Smooth muscle cell (in vitro differentiated cells): ENCODE data around the gene PACS1. TPM values are rescaled to one million over a fixed set of nuclear protein-coding genes. Genes with fewer than 3 reads are reported as not detected.

Source experiments
- DNase-seq: peaks from one replicate; lab custom pipeline; 2025; ENCODE audit not compliant: unreplicated experiment; lab: John Stamatoyannopoulos, UW
- H2AFZ ChIP-seq: fragments of 200-600 bp; sonication (generic); 2 replicates; pipeline ENCODE4 v1.6.0; 2016; ENCODE audit warnings: antibody characterized with exemption, low read depth, mild to moderate bottlenecking
- H3F3A ChIP-seq: fragments of 200-600 bp; sonication (generic); 2 replicates; pipeline ENCODE4 v1.6.0; 2017; ENCODE audit warnings: antibody characterized with exemption, low read depth
- H3K27ac ChIP-seq: fragments of 200-600 bp; sonication (generic); 2 replicates; pipeline ENCODE4 v1.5.1; 2016; ENCODE audit warnings: low read depth, mild to moderate bottlenecking
- H3K27me3 ChIP-seq: fragments of 200-600 bp; sonication (generic); 2 replicates; pipeline ENCODE4 v1.6.1; 2016; ENCODE audit warnings: low read depth, mild to moderate bottlenecking
- H3K36me3 ChIP-seq: fragments of 200-600 bp; sonication (generic); 2 replicates; pipeline ENCODE4 v1.5.1; 2016; ENCODE audit warnings: low read depth
- H3K4me1 ChIP-seq: fragments of 200-600 bp; sonication (generic); 2 replicates; pipeline ENCODE4 v1.5.1; 2016; ENCODE audit warnings: low read depth
- H3K4me2 ChIP-seq: fragments of 200-600 bp; sonication (generic); 2 replicates; pipeline ENCODE4 v1.6.0; 2016; ENCODE audit warnings: mild to moderate bottlenecking
- H3K4me3 ChIP-seq: fragments of 200-600 bp; sonication (generic); 2 replicates; pipeline ENCODE4 v1.5.1; 2016; ENCODE audit warnings: mild to moderate bottlenecking
- H3K79me2 ChIP-seq: fragments of 200-600 bp; sonication (generic); 2 replicates; pipeline ENCODE4 v1.6.0; 2016; ENCODE audit warnings: low read depth, mild to moderate bottlenecking
- H3K9ac ChIP-seq: fragments of 200-600 bp; sonication (generic); 2 replicates; pipeline ENCODE4 v1.6.0; 2016; ENCODE audit warnings: low read depth
- H3K9me3 ChIP-seq: fragments of 200-600 bp; sonication (generic); replicated peaks from 2 replicates; pipeline ENCODE4 v1.5.1; 2016; ENCODE audit warnings: low read depth
- H4K20me1 ChIP-seq: fragments of 200-600 bp; sonication (generic); 2 replicates; pipeline ENCODE4 v1.6.0; 2016; ENCODE audit warnings: low read depth
- WGBS: methylation state at CpG from one replicate; pipeline ENCODE4 v1.1.7; 2016; ENCODE audit warnings: low lambda C conversion rate; 5-methylcytosine and 5-hydroxymethylcytosine counted together
- polyA plus RNA-seq: library from polyadenylated mRNA; unstranded; fragments of >200 nt; fragmentation: Nextera tagmentation; extraction: Ambion mirVana; gene quantifications from 2 replicates; pipeline ENCODE4 v1.2.1, GENCODE V29; 2016
- total RNA-seq: library from RNA; depleted of rRNA; stranded (reverse); fragments of >200 nt; gene quantifications from 2 replicates; pipeline ENCODE4 v1.2.3, GENCODE V29; 2014
- TF ChIP-seq, protein P1 (sequence below): fragments of 200-600 bp; sonication (generic); IDR thresholded peaks from 2 replicates; pipeline ENCODE4 v1.5.1; 2017; ENCODE audit warnings: borderline replicate concordance, mild to moderate bottlenecking, antibody characterized with exemption; ENCODE audit not compliant: insufficient read depth, poor library complexity, severe bottlenecking

Gene PACS1
- total and polyA plus RNA-seq, 2 experiments from 2014 or later = 87.6 to 140 TPM

GRCh38 chr11:66068923-66069714 is 953 bp upstream of the PACS1 start:
- Histone ChIP-seq H3K27me3 (no peaks in the 10 kb centered on the region), H3K9me3 (no peaks in the 10 kb centered on the region), H3K4me1 (peaks cover 13% of the 10 kb centered on the region), H3K9ac (peak overlapping the region; percentile 71), H3K79me2 (peaks cover 57% of the 10 kb centered on the region), H3K4me3 (peak overlapping the region; percentile 40), H3K4me2 (peak overlapping the region; percentile 80), H3K27ac (peak overlapping the region; percentile 89), H4K20me1 (peaks cover 58% of the 10 kb centered on the region), H3F3A (peaks cover 34% of the 10 kb centered on the region), H3K36me3 (no peaks in the 10 kb centered on the region), H2AFZ (no peak overlapping the region)
- peak; percentile 40 for DNase-seq
- TF ChIP-seq, protein P1, sequence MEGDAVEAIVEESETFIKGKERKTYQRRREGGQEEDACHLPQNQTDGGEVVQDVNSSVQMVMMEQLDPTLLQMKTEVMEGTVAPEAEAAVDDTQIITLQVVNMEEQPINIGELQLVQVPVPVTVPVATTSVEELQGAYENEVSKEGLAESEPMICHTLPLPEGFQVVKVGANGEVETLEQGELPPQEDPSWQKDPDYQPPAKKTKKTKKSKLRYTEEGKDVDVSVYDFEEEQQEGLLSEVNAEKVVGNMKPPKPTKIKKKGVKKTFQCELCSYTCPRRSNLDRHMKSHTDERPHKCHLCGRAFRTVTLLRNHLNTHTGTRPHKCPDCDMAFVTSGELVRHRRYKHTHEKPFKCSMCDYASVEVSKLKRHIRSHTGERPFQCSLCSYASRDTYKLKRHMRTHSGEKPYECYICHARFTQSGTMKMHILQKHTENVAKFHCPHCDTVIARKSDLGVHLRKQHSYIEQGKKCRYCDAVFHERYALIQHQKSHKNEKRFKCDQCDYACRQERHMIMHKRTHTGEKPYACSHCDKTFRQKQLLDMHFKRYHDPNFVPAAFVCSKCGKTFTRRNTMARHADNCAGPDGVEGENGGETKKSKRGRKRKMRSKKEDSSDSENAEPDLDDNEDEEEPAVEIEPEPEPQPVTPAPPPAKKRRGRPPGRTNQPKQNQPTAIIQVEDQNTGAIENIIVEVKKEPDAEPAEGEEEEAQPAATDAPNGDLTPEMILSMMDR = no peak
- WGBS = 36% methylated on average over 14 of the region's 14 CpGs

DNA sequence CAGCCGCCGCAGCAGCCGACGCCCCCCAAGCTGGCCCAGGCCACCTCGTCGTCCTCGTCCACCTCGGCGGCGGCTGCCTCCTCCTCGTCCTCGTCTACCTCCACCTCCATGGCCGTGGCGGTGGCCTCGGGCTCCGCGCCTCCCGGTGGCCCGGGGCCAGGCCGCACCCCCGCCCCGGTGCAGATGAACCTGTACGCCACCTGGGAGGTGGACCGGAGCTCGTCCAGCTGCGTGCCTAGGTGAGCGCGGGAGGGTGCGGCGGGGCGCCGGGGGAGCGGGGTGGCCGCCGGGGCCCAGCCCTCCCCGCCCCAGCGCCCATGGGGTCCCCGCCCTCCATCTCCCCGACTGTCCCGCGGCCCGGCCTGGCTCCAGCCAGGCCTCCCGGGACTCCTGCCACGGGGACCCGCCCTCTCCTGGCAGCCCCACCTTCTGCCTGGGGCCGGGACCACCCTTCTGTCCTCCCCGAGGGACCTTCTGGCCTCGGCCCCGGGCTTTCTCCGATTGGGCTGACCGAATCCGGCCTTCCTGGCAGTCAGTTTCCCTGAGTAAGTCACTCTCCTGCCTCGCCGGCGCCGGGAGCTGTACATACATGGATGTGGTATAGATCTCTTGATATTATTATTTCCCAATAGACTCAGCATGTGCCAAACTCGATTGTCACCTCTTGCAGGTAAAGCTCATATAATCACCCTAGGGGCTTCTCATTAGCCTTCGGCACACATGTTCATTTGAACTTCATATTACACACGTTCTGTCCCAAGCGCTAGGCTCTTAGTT is 720 bp downstream of the PACS1 start:
- Histone ChIP-seq H3F3A (peaks cover 22% of the 10 kb centered on the region), H3K4me3 (peak overlapping the region; percentile 70), H3K4me2 (peak overlapping the region; percentile 94), H3K36me3 (no peaks in the 10 kb centered on the region), H3K79me2 (peaks cover 59% of the 10 kb centered on the region), H4K20me1 (peaks cover 62% of the 10 kb centered on the region), H3K9ac (peak overlapping the region; percentile 76), H3K27ac (peak overlapping the region; percentile 70), H2AFZ (no peak overlapping the region), H3K27me3 (no peaks in the 10 kb centered on the region), H3K9me3 (no peaks in the 10 kb centered on the region), H3K4me1 (peaks cover 13% of the 10 kb centered on the region)
- WGBS = 4% methylated on average over 40 of the region's 60 CpGs
- TF ChIP-seq, protein P1 = no peak
- no peak for DNase-seq

DNA sequence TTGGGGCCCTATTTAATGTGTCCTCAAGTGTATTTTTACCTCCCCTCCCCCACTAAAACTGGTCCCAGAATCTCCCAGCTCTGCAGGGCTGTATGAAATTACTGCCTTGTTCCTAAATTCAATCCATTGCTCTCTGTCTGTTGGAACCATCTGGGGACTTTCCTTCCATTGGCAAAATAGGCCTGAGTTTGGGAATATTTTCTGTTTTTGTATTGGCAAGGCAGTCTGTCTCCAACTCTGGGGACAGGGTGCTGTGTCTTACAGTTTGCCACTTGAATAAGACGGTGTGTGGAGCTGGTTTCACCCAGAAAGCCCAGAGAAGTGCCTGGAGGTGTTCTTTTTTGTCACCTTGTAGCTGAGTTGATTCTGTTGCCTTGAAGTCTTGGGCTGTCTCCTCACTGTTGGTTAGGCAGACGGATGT is 1.3 kb downstream of the PACS1 start:
- no peak for DNase-seq
- Histone ChIP-seq H3K27ac (peak overlapping the region; percentile 70), H3K4me3 (peak overlapping the region; percentile 70), H3K4me1 (peaks cover 13% of the 10 kb centered on the region), H2AFZ (no peak overlapping the region), H3F3A (peaks cover 18% of the 10 kb centered on the region), H3K4me2 (peak overlapping the region; percentile 94), H3K36me3 (no peaks in the 10 kb centered on the region), H3K27me3 (no peaks in the 10 kb centered on the region), H3K9me3 (no peaks in the 10 kb centered on the region), H3K79me2 (peaks cover 61% of the 10 kb centered on the region), H4K20me1 (peaks cover 65% of the 10 kb centered on the region), H3K9ac (peak overlapping the region; percentile 76)
- 10% methylated on average over 2 of the region's 2 CpGs for WGBS
- TF ChIP-seq, protein P1 = no peak
